Activated naive CD4-positive, alpha-beta T cell treated with anti-CD3 and anti-CD28 coated beads, Interleukin-2, amount 10 ng/mL, durations not matched to agents 7 days and 5 days (primary cell): ENCODE measurements around the gene RBM4B.

Experiments
- CTCF ChIA-PET: fragments of 350-600 bp; sonication (Branson Sonifier 250); formaldehyde crosslinking; loops from one replicate; lab custom pipeline; 2021; ENCODE audit warnings: antibody characterized with exemption; lab: Charles Lee
- DNase-seq: peaks from one replicate; pipeline ENCODE4 v3.0.0-alpha.2; 2020
- H3K27ac Mint-ChIP-seq: one replicate; pipeline ENCODE4 v1.8.0; 2021; ENCODE audit warnings: mild to moderate bottlenecking, moderate library complexity, mixed read lengths
- H3K27me3 Mint-ChIP-seq: one replicate; pipeline ENCODE4 v1.8.0; 2021; ENCODE audit warnings: mild to moderate bottlenecking, mixed read lengths
- H3K36me3 Mint-ChIP-seq: one replicate; pipeline ENCODE4 v1.8.0; 2021; ENCODE audit warnings: mixed read lengths
- H3K4me1 Mint-ChIP-seq: one replicate; pipeline ENCODE4 v1.8.0; 2021; ENCODE audit warnings: mixed read lengths
- H3K4me3 Mint-ChIP-seq: one replicate; pipeline ENCODE4 v1.8.0; 2021; ENCODE audit warnings: mild to moderate bottlenecking, moderate library complexity, mixed read lengths
- H3K9me3 Mint-ChIP-seq: one replicate; pipeline ENCODE4 v1.8.0; 2021; ENCODE audit warnings: mixed read lengths

Gene RBM4B

GRCh38 chr11:66686801-66687750, 9.4 kb upstream of the RBM4B start:
- H3K27ac Mint-ChIP-seq = no peak overlapping the region
- no peaks in the 10 kb centered on the region for H3K36me3 Mint-ChIP-seq
- no peaks in the 10 kb centered on the region for H3K4me1 Mint-ChIP-seq
- peak; percentile 16 for DNase-seq
- H3K9me3 Mint-ChIP-seq = no peaks in the 10 kb centered on the region
- peaks cover 9% of the 10 kb centered on the region for H3K27me3 Mint-ChIP-seq
- no peak overlapping the region for H3K4me3 Mint-ChIP-seq
- CTCF ChIA-PET = no interaction called here

DNA sequence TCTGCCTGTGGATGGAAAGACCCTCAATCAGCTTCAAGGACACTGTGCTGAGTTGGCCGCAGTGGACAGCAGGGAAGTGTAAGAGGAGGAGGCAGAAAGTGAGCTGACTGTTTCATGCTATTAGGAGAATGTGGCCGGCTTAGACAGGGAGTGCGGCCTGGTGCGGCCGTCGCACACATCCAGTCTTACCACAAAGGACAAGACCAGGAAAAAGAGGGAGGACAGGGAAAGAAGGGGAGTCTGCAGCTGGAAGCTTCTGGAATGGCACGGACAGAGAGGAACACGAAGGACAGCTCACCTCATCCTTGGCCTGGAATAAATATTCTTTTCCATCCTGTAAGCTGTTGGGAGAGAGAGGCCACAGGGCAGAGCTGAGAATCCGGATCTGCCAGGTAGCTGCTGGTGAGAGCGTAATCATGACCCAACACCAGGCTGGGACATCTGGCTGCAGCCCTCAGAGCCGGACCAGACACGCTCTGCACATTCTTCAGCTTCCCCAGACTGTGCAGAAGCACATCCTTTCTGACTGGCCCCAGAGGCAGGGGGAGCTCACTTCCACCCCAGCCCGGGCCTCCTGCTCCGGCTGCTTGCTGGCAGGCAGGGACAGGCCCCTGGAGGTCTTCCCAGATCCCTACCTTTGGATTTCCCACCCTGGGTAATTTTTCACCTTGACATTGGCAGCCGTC, 8.6 kb upstream of the RBM4B start:
- Mint-ChIP-seq H3K4me3 (no peak overlapping the region), H3K4me1 (no peaks in the 10 kb centered on the region), H3K9me3 (no peaks in the 10 kb centered on the region), H3K36me3 (no peaks in the 10 kb centered on the region), H3K27ac (no peak overlapping the region), H3K27me3 (peaks cover 9% of the 10 kb centered on the region)
- no peak for DNase-seq
- CTCF ChIA-PET = interaction anchor here (0.6 to 1.1 kb wide), 3 partner anchors 106 to 286 kb away, joined by 3 to 4 read pairs (median 3); no protein-coding TSS in a partner anchor

- DNase-seq = no peak
- no peaks in the 10 kb centered on the region for H3K9me3 Mint-ChIP-seq
- no peaks in the 10 kb centered on the region for H3K36me3 Mint-ChIP-seq
- CTCF ChIA-PET = interaction anchor here (0.6 to 1.1 kb wide), 3 partner anchors 106 to 286 kb away, joined by 3 to 4 read pairs (median 3); no protein-coding TSS in a partner anchor
- peaks cover 9% of the 10 kb centered on the region for H3K27me3 Mint-ChIP-seq
- no peak overlapping the region for H3K4me3 Mint-ChIP-seq
- H3K4me1 Mint-ChIP-seq = no peaks in the 10 kb centered on the region
- H3K27ac Mint-ChIP-seq = no peak overlapping the region
Observed at GRCh38 chr11:66685276-66686099, 7.8 kb upstream of the RBM4B start.

DNA sequence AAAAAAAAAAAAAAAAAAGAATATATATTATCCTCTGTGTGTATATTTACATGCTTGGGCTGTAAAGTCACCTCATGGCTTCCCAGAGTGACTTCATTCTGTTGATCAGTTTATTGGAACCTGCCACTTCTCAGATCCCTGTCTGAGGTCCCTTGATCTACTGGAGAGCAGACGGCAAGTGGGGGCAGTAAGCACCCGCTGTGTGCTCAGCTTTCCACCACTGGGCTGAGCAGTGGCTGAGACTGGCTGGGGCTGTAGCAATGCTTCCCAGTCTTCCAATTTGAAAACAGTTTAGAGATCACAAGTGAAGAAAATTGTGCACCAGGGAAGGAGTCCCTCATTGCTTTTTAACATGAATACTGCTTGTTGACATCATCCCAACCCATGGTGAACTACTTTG, 6.9 kb upstream of the RBM4B start:
- Mint-ChIP-seq H3K4me1 (no peaks in the 10 kb centered on the region), H3K4me3 (no peak overlapping the region), H3K36me3 (no peaks in the 10 kb centered on the region), H3K27me3 (peaks cover 7% of the 10 kb centered on the region), H3K9me3 (no peaks in the 10 kb centered on the region), H3K27ac (no peak overlapping the region)
- no peak for DNase-seq
- CTCF ChIA-PET = no interaction called here

GRCh38 chr11:66683877-66684276, 6.2 kb upstream of the RBM4B start:
- no peaks in the 10 kb centered on the region for H3K36me3 Mint-ChIP-seq
- no peaks in the 10 kb centered on the region for H3K9me3 Mint-ChIP-seq
- no peak for DNase-seq
- H3K27me3 Mint-ChIP-seq = peaks cover 3% of the 10 kb centered on the region
- H3K4me3 Mint-ChIP-seq = no peak overlapping the region
- no peaks in the 10 kb centered on the region for H3K4me1 Mint-ChIP-seq
- CTCF ChIA-PET = no interaction called here
- no peak overlapping the region for H3K27ac Mint-ChIP-seq

DNA sequence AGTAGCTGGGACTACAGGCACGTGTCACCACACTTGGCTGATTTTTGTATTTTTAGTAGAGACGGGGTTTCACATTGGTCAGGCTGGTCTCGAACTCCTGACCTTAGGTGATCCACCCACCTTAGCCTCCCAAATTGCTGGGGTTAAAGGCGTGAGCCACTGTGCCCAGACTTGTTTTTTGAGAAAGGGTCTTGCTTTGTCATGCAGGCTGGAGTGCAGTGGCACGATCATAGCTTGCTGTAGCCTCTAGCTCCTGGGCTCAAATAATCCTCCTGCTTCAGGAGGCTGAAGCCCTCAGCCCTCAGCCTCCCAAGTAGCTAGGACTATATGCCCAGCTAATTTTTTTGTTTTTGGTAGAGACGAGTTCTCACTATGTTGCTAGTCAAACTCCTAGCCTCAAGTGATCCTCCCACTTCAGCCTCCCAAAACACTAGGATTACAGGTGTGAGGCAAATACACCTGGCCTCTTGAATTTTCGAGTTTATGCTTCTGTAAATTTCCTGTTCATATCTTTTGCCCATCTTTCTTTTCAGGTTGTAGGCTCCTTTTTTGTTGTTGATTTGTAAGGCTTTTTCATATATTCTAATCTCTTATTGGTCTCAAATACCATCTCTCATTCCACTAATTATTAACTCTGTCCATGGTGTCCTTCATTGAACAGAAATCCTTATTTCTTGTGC, 3.4 kb upstream of the RBM4B start:
- DNase-seq = no peak
- H3K27ac Mint-ChIP-seq = no peak overlapping the region
- peaks cover 8% of the 10 kb centered on the region for H3K36me3 Mint-ChIP-seq
- CTCF ChIA-PET = interaction anchor here (1.0 to 1.1 kb wide), 2 partner anchors 13 to 85 kb away, joined by 3 read pairs; no protein-coding TSS in a partner anchor
- peaks cover 3% of the 10 kb centered on the region for H3K27me3 Mint-ChIP-seq
- peaks cover 21% of the 10 kb centered on the region for H3K4me1 Mint-ChIP-seq
- H3K9me3 Mint-ChIP-seq = no peaks in the 10 kb centered on the region
- H3K4me3 Mint-ChIP-seq = no peak overlapping the region

DNA sequence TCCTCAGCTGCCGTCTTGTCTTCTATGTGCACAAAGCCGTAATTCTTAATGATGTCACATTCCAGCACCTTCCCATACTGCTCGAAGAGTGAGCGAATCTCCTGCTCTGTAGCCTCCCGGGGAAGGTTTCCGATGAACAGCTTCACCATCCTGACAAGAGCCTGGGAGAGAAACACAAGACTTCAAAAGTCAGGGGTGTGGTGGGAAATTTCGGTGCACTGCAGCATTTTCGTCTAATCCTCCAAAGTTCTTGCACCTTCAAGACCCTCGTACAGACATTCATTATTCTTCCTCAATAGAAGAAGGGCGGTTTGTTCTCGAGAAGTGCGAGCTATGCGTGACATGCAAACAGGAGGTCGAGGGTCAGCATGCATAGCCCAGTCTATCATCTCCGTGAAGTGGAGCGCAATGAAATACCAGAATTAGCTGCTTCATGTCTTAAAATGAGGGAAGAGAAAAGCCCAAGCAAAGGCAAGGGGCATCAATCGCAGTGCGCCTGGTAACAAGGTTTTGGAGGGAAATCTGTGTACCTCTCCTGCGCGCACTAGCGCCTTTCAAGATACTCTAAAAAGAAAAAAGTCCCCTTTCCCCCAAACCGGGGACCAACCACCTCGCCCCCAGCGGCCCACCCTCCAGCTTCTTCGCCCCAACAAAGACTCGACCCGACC, 622 bp downstream of the RBM4B start:
- H3K9me3 Mint-ChIP-seq = no peaks in the 10 kb centered on the region
- peaks cover 19% of the 10 kb centered on the region for H3K36me3 Mint-ChIP-seq
- peaks cover 3% of the 10 kb centered on the region for H3K27me3 Mint-ChIP-seq
- H3K4me3 Mint-ChIP-seq = peak overlapping the region; percentile 96
- no peak for DNase-seq
- CTCF ChIA-PET = interaction anchor here (1.0 to 4.3 kb wide), 10 partner anchors 15 to 291 kb away, joined by 3 to 84 read pairs (median 9); partner anchors contain the start of genes MRPL11 and RBM4
- H3K27ac Mint-ChIP-seq = peak overlapping the region; percentile 99
- peaks cover 41% of the 10 kb centered on the region for H3K4me1 Mint-ChIP-seq

- no peaks in the 10 kb centered on the region for H3K9me3 Mint-ChIP-seq
- peak overlapping the region; percentile 99 for H3K27ac Mint-ChIP-seq
- H3K27me3 Mint-ChIP-seq = peaks cover 3% of the 10 kb centered on the region
- DNase-seq = no peak
- peak overlapping the region; percentile 96 for H3K4me3 Mint-ChIP-seq
- peaks cover 19% of the 10 kb centered on the region for H3K36me3 Mint-ChIP-seq
- peaks cover 41% of the 10 kb centered on the region for H3K4me1 Mint-ChIP-seq
- CTCF ChIA-PET = interaction anchor here (1.0 to 4.3 kb wide), 4 partner anchors 16 to 267 kb away, joined by 3 to 84 read pairs (median 14); no protein-coding TSS in a partner anchor
Observed at GRCh38 chr11:66676282-66676919, 1.3 kb downstream of the RBM4B start.

GRCh38 chr11:66674964-66675602, 2.6 kb downstream of the RBM4B start:
- Mint-ChIP-seq H3K27ac (no peak overlapping the region), H3K4me3 (peak overlapping the region; percentile 21), H3K27me3 (peaks cover 3% of the 10 kb centered on the region), H3K9me3 (no peaks in the 10 kb centered on the region), H3K4me1 (peaks cover 45% of the 10 kb centered on the region), H3K36me3 (peaks cover 19% of the 10 kb centered on the region)
- CTCF ChIA-PET = interaction anchor here (0.6 kb wide), 1 partner anchor 106 kb away, joined by 3 read pairs; no protein-coding TSS in a partner anchor
- no peak for DNase-seq

- Mint-ChIP-seq H3K36me3 (peaks cover 33% of the 10 kb centered on the region), H3K4me1 (peaks cover 26% of the 10 kb centered on the region), H3K9me3 (no peaks in the 10 kb centered on the region), H3K27me3 (no peaks in the 10 kb centered on the region), H3K4me3 (no peak overlapping the region), H3K27ac (no peak overlapping the region)
- CTCF ChIA-PET = interaction anchor here (1.3 kb wide), 1 partner anchor 91 kb away, joined by 3 read pairs; no protein-coding TSS in a partner anchor
- DNase-seq = no peak
Observed at GRCh38 chr11:66670816-66671215, 6.9 kb downstream of the RBM4B start.

DNA sequence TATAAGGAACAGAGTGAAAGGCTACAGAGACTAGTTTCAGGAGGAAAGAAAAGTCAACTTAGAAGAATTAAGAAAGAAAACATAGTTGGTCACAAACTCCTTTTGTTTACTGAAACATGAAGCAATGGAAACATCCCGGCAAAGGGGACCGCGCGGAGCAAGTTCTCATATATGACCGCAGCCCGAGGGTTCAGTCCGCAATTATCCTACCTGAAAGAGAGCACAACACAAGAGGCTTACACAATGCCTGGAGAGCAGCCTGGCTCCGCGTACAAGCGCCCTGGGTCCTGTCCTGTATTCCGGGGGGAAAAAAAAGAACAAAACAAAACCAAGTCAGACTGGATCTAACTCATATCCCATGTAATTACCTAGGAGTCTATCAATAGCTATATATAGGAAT, 12.3 kb downstream of the RBM4B start:
- CTCF ChIA-PET = no interaction called here
- DNase-seq = no peak
- Mint-ChIP-seq H3K4me3 (no peak overlapping the region), H3K27me3 (no peaks in the 10 kb centered on the region), H3K9me3 (no peaks in the 10 kb centered on the region), H3K36me3 (peaks cover 44% of the 10 kb centered on the region), H3K4me1 (peaks cover 7% of the 10 kb centered on the region), H3K27ac (peak overlapping the region; percentile 29)

DNA sequence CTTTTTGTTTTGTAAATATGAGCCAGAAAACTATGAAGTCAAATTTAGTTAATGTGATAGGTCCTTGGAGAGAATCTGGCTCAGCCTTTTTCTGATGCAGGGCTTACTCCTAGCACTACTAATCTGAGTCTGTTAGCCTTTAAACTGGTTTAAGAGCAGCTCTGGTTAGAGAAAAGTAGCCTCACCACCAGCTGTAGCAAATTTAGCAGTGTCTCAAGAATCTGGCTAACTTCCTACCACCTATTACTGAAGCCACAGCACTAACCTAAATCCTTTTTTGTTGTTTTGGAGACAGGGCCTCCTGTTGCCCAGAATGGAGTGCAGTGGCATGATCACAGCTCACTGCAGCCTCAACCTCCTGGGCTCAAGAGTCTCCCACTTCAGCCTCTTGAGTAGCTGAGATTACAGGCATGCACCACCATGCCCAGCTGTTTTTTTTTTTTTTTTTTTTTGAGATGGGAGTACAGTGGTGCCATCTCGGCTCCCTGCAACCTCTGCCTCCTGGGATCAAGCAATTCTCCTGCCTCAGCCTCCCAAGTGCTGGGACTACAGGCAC, 13.9 kb downstream of the RBM4B start:
- peaks cover 2% of the 10 kb centered on the region for H3K4me1 Mint-ChIP-seq
- no peak for DNase-seq
- no peak overlapping the region for H3K4me3 Mint-ChIP-seq
- no peaks in the 10 kb centered on the region for H3K9me3 Mint-ChIP-seq
- H3K36me3 Mint-ChIP-seq = peaks cover 42% of the 10 kb centered on the region
- no peaks in the 10 kb centered on the region for H3K27me3 Mint-ChIP-seq
- CTCF ChIA-PET = no interaction called here
- H3K27ac Mint-ChIP-seq = peak overlapping the region; percentile 46
